NCI-H1417 (cell line): ENCODE measurements around the gene OTOGL.
A peak's percentile ranks its signal among the peaks of the same experiment; 100 is the strongest.
"Not testable (repeated sequence)": the region's sequence is repeated elsewhere in the genome, so short reads cannot be mapped to it uniquely, and the experiment has no call there.

ENCODE experiments used
- DNase-seq, 3 experiments: peaks; one replicate each; lab custom pipeline; 2025; lab: John Stamatoyannopoulos, UW

OTOGL gene

DNA sequence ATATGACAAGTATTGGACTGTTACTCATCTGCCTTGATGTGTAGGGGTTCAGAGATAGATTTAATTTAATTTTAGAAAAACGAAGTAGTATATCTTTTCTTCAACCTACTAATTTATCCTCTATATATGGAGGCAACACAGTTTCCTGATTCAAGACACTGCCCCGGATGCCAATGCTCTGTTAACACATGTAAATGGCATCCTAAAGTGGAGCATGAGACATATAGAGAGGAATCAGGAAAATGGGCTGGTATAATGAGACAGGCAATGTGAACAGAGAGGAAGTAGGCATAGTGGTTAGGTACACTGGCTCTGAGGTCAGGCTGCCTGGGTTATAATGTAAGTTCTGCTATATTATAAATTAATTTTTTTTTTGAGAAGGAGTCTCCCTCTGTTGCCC lies 85.6 kb downstream of the OTOGL start:
- DNase-seq, result no peak

GRCh38 chr12:80186727-80187217 lies 87.4 kb downstream of the OTOGL start:
- peak; percentile 61 to 85 (median 70) for DNase-seq

GRCh38 chr12:80187660-80188090 lies 88.3 kb downstream of the OTOGL start:
- DNase-seq, result peak in 2 of 3 experiments; percentile 43 to 81

DNA sequence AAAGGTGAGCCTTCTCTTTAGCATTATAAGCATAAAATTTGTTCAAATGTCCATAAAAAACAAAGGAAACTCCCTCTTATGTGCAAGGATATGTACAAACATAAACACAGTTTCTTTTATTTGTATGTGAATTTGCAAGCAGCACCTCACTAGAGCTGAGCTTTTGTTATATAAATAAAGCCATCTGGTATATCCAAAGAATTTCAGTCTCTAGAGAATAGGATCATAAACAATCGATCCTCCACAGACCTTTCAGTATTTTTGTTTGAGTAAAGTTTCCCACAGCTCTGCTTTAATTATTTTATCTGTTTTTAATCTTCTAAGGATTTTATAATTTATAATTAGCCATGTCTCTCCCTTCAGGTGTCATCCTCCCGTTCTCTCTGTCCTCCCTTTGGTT lies 89.2 kb downstream of the OTOGL start:
- no peak for DNase-seq

- no peak for DNase-seq
Observed at GRCh38 chr12:80189241-80189640, 89.9 kb downstream of the OTOGL start.

DNA sequence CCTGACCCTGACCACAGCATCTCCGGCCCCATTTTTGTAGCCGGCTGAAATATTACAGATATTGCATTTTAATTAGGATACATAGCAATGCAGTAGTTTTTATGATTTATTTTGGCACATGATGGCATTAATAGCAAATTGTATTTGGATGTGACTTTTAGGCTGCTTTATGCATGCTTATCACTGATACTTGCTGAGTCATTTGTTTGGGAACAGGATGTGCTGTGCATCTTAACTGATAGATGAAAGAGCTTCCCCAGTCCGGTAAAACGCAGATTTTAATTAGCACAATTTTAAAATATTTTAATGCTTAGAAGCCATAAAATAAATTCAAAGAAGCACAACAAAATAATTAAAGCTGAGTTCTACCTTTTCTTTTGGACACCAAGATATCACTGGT lies 90.7 kb downstream of the OTOGL start:
- DNase-seq, result no peak

DNA sequence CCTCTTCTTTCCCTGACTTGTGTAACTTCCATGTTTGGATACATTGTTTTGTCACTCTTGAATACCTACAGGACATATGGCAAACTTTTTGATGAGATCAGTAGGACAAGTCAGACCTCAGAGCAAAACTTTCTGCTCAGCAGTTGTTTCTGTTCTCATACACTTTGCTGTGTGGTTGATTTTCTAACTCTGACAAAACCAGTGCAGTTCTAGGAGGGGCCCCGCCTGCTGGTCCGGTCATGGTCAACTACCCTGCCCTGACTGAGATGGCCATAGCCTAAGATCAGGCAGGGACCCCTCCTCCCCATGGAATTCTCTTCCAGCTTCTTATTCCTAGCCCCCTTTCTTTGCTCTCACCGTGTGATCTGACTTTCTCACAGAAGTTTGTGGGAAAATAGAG lies 92.8 kb downstream of the OTOGL start:
- no peak for DNase-seq

GRCh38 chr12:80193865-80194264 lies 94.5 kb downstream of the OTOGL start:
- no peak for DNase-seq

- DNase-seq, result peak in 2 of 3 experiments; percentile 41 to 81
Observed at GRCh38 chr12:80195074-80195726, 95.9 kb downstream of the OTOGL start.

DNA sequence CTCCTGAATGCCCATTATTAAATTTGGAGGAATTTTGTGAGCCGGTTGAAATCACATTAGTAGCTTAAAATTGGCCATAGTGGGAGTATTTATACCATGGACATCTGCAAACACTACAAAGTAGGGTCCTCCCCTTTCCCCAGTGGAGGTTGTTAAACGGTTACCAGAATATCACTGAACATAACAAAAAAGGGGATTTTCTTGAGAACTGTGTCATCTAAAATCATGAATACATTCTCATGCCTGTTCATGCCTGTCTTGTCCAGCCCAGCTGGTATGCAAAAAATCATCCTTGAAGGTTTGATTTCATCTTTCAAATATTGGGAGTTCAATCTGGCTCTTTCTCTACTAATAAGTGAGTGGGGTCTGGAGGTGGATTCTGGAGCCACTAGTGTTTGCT lies 96.4 kb downstream of the OTOGL start:
- DNase-seq, result no peak

DNA sequence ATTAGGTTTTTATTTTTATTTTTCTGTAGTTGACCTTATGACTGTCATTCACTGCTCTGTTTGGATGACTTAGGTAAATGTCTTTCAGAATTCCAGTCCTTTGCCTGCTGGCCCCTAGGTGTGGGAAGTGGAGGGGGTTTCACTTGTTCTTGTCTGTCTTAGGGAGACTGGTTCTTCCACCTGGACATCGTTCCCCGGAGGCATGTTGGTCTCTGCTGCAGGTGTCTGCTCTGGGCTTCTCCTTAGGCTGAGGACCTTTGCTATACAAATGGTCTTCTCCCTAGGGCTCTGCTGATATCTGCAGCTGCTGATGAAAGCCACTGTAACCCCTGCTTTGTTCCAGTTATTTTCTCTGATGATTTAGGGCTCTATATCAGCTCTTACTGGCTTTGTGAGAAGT lies 97.1 kb downstream of the OTOGL start:
- DNase-seq, result peak in 1 of 3 experiments; percentile 31

DNA sequence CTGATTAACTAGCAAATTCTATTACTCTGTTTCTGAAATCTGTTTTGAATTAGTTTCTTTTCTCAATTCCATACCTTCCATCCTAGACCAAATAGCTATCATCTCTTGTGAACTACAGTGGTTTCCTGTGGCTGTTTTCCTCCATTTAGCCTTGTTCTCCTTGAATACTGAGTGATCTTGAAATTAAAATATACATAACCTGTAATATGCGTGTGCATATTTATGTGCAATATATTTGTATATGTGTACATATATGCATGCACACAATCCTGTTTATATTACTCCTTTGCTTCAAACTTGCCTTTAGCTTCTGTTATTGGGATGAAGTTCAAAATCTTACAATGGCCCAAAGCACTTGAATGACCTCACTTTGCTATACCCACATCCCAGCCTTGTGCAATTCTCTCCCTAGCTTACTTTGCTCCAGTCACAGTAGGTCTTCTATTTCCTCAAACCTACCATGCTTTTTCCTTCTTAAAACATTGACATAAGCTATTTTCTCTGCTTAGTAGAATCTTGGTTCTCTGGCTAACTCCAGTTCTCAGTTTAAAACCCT lies 99.5 kb downstream of the OTOGL start:
- no peak for DNase-seq

DNA sequence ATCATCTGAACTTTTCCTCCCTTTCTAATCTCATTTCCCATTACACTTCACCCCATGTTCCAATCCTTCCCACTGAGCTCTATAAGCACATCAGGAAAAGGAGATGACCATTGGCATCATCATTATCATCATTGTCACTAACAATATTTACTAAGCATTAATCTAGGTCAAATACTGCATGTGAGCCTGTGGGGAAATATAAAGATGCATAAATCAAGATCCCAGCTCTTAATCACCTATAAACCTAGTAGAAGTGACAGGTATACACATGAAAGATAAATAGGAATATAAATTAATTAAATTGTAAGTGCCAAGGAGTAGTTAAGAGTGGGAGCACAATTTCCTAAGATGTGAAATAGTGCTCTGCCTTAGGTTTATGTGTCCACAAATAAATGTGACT lies 100.6 kb downstream of the OTOGL start:
- peak in 2 of 3 experiments; percentile 8 to 78 for DNase-seq

DNA sequence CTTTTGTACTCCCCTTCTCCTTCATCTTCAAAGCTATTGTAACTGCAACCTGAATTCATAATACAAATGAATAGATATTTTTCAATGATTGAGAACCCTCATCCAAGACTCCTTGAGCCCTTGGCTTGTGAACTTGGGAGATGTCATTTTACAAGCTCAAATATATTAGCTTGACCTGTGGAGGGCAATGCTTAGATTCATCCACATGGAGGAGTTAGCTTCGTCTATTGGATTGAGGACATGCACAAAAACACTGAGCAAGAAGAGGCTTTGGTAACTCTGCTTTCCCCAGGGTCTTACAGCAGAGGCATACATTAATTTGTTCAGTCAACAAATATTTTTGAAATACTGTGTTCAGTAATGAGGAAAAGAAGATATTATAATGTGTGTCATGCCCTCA lies 101.1 kb downstream of the OTOGL start:
- DNase-seq, result peak in 1 of 3 experiments; percentile 64

GRCh38 chr12:80201908-80202307 lies 102.6 kb downstream of the OTOGL start:
- no peak for DNase-seq

GRCh38 chr12:80205960-80206359 lies 106.6 kb downstream of the OTOGL start:
- peak in 1 of 3 experiments; percentile 62 for DNase-seq

- DNase-seq, result no peak
Observed at GRCh38 chr12:80208071-80208470, 108.7 kb downstream of the OTOGL start.

- DNase-seq, result no peak
Observed at GRCh38 chr12:80211671-80212070, 112.3 kb downstream of the OTOGL start.

- DNase-seq, result no peak
Observed at GRCh38 chr12:80212938-80213645, 113.8 kb downstream of the OTOGL start.

DNA sequence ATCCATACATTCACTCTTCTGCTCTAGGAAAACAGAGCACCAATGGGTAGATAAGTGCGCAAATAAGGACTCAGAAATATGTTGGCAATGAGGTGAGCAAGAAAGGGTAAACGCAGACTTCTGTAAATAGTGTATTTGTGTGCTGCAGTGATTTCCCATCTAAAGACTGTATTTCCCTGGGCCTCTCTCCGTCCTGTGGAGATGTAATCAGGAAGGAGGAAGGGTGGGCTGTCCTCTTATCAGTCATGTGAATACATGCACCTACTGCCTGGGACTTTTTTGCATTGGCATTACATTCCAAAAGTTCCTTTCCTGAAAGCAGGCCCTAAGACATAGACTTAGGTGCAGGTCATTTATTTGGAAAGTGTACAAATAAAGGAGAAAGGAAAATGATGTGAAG lies 114.5 kb downstream of the OTOGL start:
- DNase-seq, result no peak

DNA sequence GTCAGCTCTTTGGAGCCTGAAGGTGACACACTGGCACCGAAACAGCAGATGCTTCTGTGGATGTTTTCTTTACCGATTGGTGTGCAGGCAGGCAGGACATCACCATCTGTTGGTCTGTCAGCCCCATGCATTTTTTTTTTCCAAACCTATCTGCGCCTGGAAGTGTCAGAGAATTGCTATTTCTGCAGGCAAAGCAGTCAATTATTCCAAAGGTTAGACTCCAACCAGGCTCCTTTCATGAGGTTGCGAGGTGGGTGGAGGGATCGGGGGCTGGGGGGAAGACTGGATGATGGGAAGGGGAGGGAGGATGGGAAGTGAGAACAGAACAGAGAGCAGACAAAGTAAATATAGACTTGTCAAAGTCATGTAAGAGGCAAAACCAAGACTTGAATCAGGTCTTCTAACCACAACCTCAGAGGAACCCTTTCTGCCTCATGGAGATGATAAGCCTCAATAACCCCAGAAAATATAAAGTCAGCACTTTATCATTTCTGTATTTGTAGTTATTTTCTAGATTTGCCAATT lies 117.7 kb downstream of the OTOGL start:
- DNase-seq, result no peak

DNA sequence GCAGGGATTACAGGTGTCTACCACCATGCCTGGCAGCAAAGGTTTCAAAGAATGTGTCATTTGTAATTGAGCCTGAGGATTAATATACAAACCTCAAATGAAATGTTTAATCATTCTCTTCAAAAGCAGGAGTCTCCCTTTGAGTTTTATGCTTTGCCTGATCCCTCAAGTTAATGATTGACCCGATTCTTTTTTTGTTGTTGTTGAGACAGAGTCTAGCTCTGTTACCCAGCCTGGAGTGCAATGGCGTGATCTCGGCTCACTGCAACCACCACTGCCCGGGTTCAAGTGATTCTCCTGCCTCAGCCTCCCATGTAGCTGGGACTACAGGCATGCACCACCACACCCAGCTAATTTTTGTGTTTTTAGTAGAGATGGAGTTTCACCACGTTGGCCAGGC lies 119.6 kb downstream of the OTOGL start:
- not testable (repeated sequence) for DNase-seq

GRCh38 chr12:80219345-80219744 lies 120.0 kb downstream of the OTOGL start:
- DNase-seq, result no peak
